ENCODE measurements around the gene SLC26A8. TPM values are rescaled to one million over a fixed set of nuclear protein-coding genes. Genes with fewer than 3 reads are reported as not detected.

The SLC26A8 gene
- total RNA-seq, 1 experiment from 2014 or later, result not detected

DNA sequence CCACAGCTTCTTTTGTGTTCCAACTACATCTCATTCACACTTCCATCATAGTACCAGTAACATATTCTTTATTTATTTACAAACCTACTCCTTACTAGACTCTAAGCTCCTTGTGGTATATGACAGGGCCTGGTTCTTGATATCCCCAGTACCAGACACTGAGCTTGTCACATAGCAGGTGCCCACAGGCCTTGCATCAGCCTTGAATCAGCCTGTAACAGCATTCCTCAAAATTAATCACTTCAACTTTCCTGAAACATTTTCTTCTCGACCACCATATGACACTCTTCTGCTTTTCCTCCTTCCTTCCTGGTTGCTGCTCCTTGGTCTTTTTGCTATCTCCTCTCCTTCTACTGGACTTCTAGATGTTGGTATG is 78.8 kb downstream of the SLC26A8 start:
- H3K4me3 ChIP-seq (ENCODE audit: low read depth in 2 of 2, low read length in 2 of 2), result no peak overlapping the region
- no TSS peak for BruUV-seq (replicated peaks)
- CTCF ChIA-PET, result no interaction called here

DNA sequence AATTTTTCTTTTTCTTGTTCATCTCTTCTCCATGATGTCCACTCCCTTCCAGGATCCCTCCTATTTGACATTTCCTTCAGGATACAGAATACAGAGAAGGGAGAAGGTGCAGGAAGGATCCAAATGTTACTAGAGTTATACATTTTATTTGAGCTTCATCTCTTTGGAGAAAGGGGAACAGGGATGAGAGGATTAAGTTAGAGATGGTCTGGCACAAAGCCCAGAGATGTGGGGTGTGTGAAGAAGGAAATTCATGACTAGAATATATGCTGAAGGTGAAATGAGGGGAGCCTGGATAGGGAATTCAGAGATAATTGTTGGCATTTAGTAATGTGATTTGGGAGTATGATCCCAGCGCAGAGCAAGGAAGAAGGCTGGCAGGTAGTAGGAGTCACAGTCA is 81.1 kb downstream of the SLC26A8 start:
- intact Hi-C loops (cut with micrococcal nuclease; ENCODE audit: unreplicated experiment), result no loop called here
- Histone ChIP-seq H3K9me3 (ENCODE audit: control insufficient read depth, insufficient read depth, low read depth, low read length) (no peaks in the 10 kb centered on the region), H3K27ac (ENCODE audit: low read length) (no peak overlapping the region), H3K4me1 (ENCODE audit: control insufficient read depth, insufficient read depth, low read length) (no peaks in the 10 kb centered on the region), H3K4me3 (ENCODE audit: low read depth in 2 of 2, low read length in 2 of 2) (no peak overlapping the region), H3K36me3 (ENCODE audit: control insufficient read depth, insufficient read depth, low read length) (no peaks in the 10 kb centered on the region), H3K27me3 (ENCODE audit: control insufficient read depth, insufficient read depth, low read length) (no peaks in the 10 kb centered on the region)
- TF ChIP-seq, protein P1, sequence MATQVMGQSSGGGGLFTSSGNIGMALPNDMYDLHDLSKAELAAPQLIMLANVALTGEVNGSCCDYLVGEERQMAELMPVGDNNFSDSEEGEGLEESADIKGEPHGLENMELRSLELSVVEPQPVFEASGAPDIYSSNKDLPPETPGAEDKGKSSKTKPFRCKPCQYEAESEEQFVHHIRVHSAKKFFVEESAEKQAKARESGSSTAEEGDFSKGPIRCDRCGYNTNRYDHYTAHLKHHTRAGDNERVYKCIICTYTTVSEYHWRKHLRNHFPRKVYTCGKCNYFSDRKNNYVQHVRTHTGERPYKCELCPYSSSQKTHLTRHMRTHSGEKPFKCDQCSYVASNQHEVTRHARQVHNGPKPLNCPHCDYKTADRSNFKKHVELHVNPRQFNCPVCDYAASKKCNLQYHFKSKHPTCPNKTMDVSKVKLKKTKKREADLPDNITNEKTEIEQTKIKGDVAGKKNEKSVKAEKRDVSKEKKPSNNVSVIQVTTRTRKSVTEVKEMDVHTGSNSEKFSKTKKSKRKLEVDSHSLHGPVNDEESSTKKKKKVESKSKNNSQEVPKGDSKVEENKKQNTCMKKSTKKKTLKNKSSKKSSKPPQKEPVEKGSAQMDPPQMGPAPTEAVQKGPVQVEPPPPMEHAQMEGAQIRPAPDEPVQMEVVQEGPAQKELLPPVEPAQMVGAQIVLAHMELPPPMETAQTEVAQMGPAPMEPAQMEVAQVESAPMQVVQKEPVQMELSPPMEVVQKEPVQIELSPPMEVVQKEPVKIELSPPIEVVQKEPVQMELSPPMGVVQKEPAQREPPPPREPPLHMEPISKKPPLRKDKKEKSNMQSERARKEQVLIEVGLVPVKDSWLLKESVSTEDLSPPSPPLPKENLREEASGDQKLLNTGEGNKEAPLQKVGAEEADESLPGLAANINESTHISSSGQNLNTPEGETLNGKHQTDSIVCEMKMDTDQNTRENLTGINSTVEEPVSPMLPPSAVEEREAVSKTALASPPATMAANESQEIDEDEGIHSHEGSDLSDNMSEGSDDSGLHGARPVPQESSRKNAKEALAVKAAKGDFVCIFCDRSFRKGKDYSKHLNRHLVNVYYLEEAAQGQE (IDR thresholded peaks at IDR 0.05; ENCODE audit: insufficient read depth in 1 of 2, low read depth in 2 of 2, low read length in 1 of 2), result no peak
- TF ChIP-seq SIN3A (IDR thresholded peaks at IDR 0.05; ENCODE audit: borderline replicate concordance, insufficient read depth, low read depth, low read length), result no peak
- no peak for TF ChIP-seq POLR2AphosphoS5 (IDR thresholded peaks at IDR 0.05; ENCODE audit: low read depth, low read length)
- TF ChIP-seq TCF7L2 (IDR thresholded peaks at IDR 0.05; ENCODE audit: low read depth, low read length), result no peak
- TF ChIP-seq, protein P2, sequence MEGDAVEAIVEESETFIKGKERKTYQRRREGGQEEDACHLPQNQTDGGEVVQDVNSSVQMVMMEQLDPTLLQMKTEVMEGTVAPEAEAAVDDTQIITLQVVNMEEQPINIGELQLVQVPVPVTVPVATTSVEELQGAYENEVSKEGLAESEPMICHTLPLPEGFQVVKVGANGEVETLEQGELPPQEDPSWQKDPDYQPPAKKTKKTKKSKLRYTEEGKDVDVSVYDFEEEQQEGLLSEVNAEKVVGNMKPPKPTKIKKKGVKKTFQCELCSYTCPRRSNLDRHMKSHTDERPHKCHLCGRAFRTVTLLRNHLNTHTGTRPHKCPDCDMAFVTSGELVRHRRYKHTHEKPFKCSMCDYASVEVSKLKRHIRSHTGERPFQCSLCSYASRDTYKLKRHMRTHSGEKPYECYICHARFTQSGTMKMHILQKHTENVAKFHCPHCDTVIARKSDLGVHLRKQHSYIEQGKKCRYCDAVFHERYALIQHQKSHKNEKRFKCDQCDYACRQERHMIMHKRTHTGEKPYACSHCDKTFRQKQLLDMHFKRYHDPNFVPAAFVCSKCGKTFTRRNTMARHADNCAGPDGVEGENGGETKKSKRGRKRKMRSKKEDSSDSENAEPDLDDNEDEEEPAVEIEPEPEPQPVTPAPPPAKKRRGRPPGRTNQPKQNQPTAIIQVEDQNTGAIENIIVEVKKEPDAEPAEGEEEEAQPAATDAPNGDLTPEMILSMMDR (IDR thresholded peaks at IDR 0.05), result no peak
- no peak for DNase-seq (ENCODE audit: low read depth, low spot score)
- no peak for ATAC-seq
- ChIA-PET POLR2A (no interaction called here), CTCF (no interaction called here)
- in situ Hi-C loops (cut with HindIII; ENCODE audit: low pct_unique_long_range_greater_than_20kb, low sequenced_read_pairs), result no loop called here
- BruUV-seq (replicated peaks), result no TSS peak

More for the DNA sequence above, 78.8 kb downstream of the SLC26A8 start:
- H3K27ac ChIP-seq (ENCODE audit: low read length), result no peak overlapping the region
- no peaks in the 10 kb centered on the region for H3K9me3 ChIP-seq (ENCODE audit: control insufficient read depth, insufficient read depth, low read depth, low read length)
- H3K36me3 ChIP-seq (ENCODE audit: control insufficient read depth, insufficient read depth, low read length), result no peaks in the 10 kb centered on the region
- in situ Hi-C loops (cut with HindIII; ENCODE audit: low pct_unique_long_range_greater_than_20kb, low sequenced_read_pairs) (no loop called here), intact Hi-C loops (cut with micrococcal nuclease; ENCODE audit: unreplicated experiment) (no loop called here)
- TF ChIP-seq TCF7L2 (IDR thresholded peaks at IDR 0.05; ENCODE audit: low read depth, low read length) (no peak), POLR2AphosphoS5 (IDR thresholded peaks at IDR 0.05; ENCODE audit: low read depth, low read length) (no peak), SIN3A (IDR thresholded peaks at IDR 0.05; ENCODE audit: borderline replicate concordance, insufficient read depth, low read depth, low read length) (no peak)
- TF ChIP-seq, protein P1 (IDR thresholded peaks at IDR 0.05; ENCODE audit: insufficient read depth in 1 of 2, low read depth in 2 of 2, low read length in 1 of 2), result no peak
- TF ChIP-seq, protein P2 (IDR thresholded peaks at IDR 0.05), result no peak
- no peaks in the 10 kb centered on the region for H3K27me3 ChIP-seq (ENCODE audit: control insufficient read depth, insufficient read depth, low read length)
- no peaks in the 10 kb centered on the region for H3K4me1 ChIP-seq (ENCODE audit: control insufficient read depth, insufficient read depth, low read length)
- DNase-seq (ENCODE audit: low read depth, low spot score), result no peak
- POLR2A ChIA-PET, result no interaction called here
- no peak for ATAC-seq

All from Panc1 (cell line).